Measurements from ENCODE around the gene SERPINA4. TPM values are rescaled to one million over a fixed set of nuclear protein-coding genes. Genes with fewer than 3 reads are reported as not detected.

Gene SERPINA4
- total and polyA plus RNA-seq, 2 experiments from 2014 or later: not detected

DNA sequence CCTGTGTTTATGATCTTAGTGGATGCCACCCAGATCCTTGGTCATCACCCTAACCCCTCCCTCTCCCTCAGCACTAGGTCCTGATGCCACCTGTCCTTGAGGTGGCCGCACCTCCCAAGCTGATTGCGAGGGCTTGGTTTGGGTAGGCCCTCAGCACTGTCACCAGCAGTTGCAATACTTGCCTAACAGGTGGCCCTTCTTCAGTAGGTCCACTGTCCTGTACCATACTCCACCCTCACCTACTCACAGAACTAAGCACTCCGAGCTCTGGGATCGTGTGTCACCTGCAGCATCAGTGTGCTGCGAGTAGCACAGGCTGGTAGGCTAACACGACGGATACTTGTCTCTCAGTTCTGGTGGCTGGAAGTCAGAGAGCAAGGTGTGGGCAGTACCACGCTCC lies 38.0 kb upstream of the SERPINA4 start (continued):
- TF ChIP-seq, protein P1, sequence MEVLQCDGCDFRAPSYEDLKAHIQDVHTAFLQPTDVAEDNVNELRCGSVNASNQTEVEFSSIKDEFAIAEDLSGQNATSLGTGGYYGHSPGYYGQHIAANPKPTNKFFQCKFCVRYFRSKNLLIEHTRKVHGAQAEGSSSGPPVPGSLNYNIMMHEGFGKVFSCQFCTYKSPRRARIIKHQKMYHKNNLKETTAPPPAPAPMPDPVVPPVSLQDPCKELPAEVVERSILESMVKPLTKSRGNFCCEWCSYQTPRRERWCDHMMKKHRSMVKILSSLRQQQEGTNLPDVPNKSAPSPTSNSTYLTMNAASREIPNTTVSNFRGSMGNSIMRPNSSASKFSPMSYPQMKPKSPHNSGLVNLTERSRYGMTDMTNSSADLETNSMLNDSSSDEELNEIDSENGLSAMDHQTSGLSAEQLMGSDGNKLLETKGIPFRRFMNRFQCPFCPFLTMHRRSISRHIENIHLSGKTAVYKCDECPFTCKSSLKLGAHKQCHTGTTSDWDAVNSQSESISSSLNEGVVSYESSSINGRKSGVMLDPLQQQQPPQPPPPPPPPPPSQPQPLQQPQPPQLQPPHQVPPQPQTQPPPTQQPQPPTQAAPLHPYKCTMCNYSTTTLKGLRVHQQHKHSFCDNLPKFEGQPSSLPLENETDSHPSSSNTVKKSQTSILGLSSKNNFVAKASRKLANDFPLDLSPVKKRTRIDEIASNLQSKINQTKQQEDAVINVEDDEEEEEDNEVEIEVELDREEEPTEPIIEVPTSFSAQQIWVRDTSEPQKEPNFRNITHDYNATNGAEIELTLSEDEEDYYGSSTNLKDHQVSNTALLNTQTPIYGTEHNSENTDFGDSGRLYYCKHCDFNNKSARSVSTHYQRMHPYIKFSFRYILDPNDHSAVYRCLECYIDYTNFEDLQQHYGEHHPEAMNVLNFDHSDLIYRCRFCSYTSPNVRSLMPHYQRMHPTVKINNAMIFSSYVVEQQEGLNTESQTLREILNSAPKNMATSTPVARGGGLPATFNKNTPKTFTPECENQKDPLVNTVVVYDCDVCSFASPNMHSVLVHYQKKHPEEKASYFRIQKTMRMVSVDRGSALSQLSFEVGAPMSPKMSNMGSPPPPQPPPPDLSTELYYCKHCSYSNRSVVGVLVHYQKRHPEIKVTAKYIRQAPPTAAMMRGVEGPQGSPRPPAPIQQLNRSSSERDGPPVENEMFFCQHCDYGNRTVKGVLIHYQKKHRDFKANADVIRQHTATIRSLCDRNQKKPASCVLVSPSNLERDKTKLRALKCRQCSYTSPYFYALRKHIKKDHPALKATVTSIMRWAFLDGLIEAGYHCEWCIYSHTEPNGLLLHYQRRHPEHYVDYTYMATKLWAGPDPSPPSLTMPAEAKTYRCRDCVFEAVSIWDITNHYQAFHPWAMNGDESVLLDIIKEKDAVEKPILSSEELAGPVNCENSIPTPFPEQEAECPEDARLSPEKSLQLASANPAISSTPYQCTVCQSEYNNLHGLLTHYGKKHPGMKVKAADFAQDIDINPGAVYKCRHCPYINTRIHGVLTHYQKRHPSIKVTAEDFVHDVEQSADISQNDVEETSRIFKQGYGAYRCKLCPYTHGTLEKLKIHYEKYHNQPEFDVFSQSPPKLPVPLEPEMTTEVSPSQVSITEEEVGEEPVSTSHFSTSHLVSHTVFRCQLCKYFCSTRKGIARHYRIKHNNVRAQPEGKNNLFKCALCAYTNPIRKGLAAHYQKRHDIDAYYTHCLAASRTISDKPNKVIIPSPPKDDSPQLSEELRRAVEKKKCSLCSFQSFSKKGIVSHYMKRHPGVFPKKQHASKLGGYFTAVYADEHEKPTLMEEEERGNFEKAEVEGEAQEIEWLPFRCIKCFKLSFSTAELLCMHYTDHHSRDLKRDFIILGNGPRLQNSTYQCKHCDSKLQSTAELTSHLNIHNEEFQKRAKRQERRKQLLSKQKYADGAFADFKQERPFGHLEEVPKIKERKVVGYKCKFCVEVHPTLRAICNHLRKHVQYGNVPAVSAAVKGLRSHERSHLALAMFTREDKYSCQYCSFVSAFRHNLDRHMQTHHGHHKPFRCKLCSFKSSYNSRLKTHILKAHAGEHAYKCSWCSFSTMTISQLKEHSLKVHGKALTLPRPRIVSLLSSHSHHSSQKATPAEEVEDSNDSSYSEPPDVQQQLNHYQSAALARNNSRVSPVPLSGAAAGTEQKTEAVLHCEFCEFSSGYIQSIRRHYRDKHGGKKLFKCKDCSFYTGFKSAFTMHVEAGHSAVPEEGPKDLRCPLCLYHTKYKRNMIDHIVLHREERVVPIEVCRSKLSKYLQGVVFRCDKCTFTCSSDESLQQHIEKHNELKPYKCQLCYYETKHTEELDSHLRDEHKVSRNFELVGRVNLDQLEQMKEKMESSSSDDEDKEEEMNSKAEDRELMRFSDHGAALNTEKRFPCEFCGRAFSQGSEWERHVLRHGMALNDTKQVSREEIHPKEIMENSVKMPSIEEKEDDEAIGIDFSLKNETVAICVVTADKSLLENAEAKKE (CRISPR knock-in tag; IDR thresholded peaks at IDR 0.05): no peak
- TF ChIP-seq POLR2AphosphoS5 (IDR thresholded peaks at IDR 0.05; ENCODE audit: low read depth): no peak
- TF ChIP-seq EZH2 (IDR thresholded peaks at IDR 0.05; ENCODE audit: low read depth, unreplicated experiment): no peak

DNA sequence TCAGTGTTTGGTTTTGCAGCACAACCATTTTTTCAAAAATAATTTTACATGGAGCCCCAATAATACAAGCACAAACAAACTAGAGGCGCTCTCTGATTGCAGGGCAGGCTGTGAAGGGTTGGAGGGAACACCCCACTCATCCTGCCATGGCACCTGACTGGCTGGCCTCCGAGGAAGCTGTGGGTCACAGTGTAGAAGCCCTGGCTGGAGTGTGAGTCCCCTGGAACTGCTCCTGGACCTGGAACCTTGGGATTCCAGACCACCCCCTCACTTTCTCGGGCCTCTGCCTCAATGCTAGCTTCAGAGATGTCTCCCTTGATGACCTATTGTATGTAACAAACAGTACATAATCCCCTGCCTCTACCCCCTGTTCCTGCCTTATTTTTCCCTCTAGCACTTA lies 37.1 kb upstream of the SERPINA4 start:
- Histone ChIP-seq H3K4me2 (no peak overlapping the region), H3K36me3 (ENCODE audit: insufficient read depth) (no peaks in the 10 kb centered on the region), H3K79me2 (replicated peaks; ENCODE audit: insufficient read depth) (no peaks in the 10 kb centered on the region), H3K4me1 (ENCODE audit: insufficient read depth) (no peaks in the 10 kb centered on the region), H2AFZ (no peak overlapping the region), H4K20me1 (replicated peaks; ENCODE audit: insufficient read depth) (no peaks in the 10 kb centered on the region), H3K27me3 (ENCODE audit: insufficient read depth) (no peaks in the 10 kb centered on the region), H3K27ac (ENCODE audit: low read depth) (no peak overlapping the region), H3K9me2 (ENCODE audit: insufficient read depth) (peaks cover 1% of the 10 kb centered on the region), H3F3A (replicated peaks; ENCODE audit: low read depth) (no peaks in the 10 kb centered on the region), H3K4me3 (no peak overlapping the region)
- H3K27ac Mint-ChIP-seq: no peak overlapping the region
- H3K4me1 Mint-ChIP-seq: no peaks in the 10 kb centered on the region; the same call in 2 of the 3 replicates
- H3K4me3 Mint-ChIP-seq: no peak overlapping the region
- H3K9me3 Mint-ChIP-seq: peaks cover 8% of the 10 kb centered on the region
- ATAC-seq (no peak), DNase-seq (ENCODE audit: low spot score) (no peak)
- peaks cover 10% of the 10 kb centered on the region for H3K36me3 Mint-ChIP-seq (ENCODE audit: low read depth)
- peaks cover 3% of the 10 kb centered on the region for H3K27me3 Mint-ChIP-seq (ENCODE audit: insufficient read depth, low read depth, poor library complexity)
- no peak for TF ChIP-seq ZNF331 (CRISPR knock-in tag; IDR thresholded peaks at IDR 0.05; ENCODE audit: low read depth)
- TF ChIP-seq, protein P1 (CRISPR knock-in tag; IDR thresholded peaks at IDR 0.05): no peak
- TF ChIP-seq, protein P2, sequence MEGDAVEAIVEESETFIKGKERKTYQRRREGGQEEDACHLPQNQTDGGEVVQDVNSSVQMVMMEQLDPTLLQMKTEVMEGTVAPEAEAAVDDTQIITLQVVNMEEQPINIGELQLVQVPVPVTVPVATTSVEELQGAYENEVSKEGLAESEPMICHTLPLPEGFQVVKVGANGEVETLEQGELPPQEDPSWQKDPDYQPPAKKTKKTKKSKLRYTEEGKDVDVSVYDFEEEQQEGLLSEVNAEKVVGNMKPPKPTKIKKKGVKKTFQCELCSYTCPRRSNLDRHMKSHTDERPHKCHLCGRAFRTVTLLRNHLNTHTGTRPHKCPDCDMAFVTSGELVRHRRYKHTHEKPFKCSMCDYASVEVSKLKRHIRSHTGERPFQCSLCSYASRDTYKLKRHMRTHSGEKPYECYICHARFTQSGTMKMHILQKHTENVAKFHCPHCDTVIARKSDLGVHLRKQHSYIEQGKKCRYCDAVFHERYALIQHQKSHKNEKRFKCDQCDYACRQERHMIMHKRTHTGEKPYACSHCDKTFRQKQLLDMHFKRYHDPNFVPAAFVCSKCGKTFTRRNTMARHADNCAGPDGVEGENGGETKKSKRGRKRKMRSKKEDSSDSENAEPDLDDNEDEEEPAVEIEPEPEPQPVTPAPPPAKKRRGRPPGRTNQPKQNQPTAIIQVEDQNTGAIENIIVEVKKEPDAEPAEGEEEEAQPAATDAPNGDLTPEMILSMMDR (conservative IDR thresholded peaks at IDR 0.05; ENCODE audit: low read depth in 2 of 2): no peak
- TF ChIP-seq STAT1 (IDR thresholded peaks at IDR 0.05; ENCODE audit: unreplicated experiment): no peak
- TF ChIP-seq EZH2 (IDR thresholded peaks at IDR 0.05; ENCODE audit: low read depth, unreplicated experiment): no peak

All from GM23338 (cell line).